Peyer's patch (tissue), 4 donors: Measurements from ENCODE around the gene MUC20. TPM values are rescaled to one million over a fixed set of nuclear protein-coding genes. Genes with fewer than 3 reads are reported as not detected.

ENCODE experiments used
- DNase-seq, 3 donors: peaks; one replicate each; pipeline ENCODE4 v3.0.0-alpha.2; 2017 to 2019
- H3K27ac ChIP-seq, 4 donors: fragments of 200-600 bp; sonication (generic); one replicate each; pipeline ENCODE4 v1.5.1; 2016 to 2019
- H3K27me3 ChIP-seq, 2 donors: fragments of 200-600 bp; sonication (generic); one replicate each; pipeline ENCODE4 v1.5.1; 2019
- H3K36me3 ChIP-seq, 3 donors: fragments of 200-600 bp; sonication (generic); one replicate each; pipeline ENCODE4 v1.5.1; 2016 to 2019
- H3K4me1 ChIP-seq, 4 donors: fragments of 200-600 bp; sonication (generic); one replicate each; pipeline ENCODE4 v1.5.1; 2016 to 2019
- H3K4me3 ChIP-seq, 4 donors: fragments of 200-600 bp; sonication (generic); 1 replicate in 3 of 4; 2 replicates in 1 of 4; pipeline ENCODE4 v1.5.1; 2016 to 2019; ENCODE audit warnings: mild to moderate bottlenecking in 1 of 4
- H3K9me3 ChIP-seq, 4 donors: fragments of 200-600 bp; sonication (generic); one replicate each; pipeline ENCODE4 v1.5.1; 2016 to 2019; ENCODE audit warnings: mild to moderate bottlenecking in 1 of 4
- CTCF ChIP-seq, 6 experiments: fragments of 450-650 bp in 4 of 6; fragments of 200-600 bp in 2 of 6; sonication (generic) in 1 of 6; IDR thresholded peaks; one replicate each; pipeline ENCODE4 v1.5.1; 2017 to 2019; ENCODE audit warnings: antibody characterized with exemption in 6 of 6, mild to moderate bottlenecking in 3 of 6, moderate library complexity in 1 of 6
- POLR2A ChIP-seq, 2 donors: fragments of 450-650 bp; IDR thresholded peaks; one replicate each; pipeline ENCODE4 v1.5.1; 2017; ENCODE audit warnings: antibody characterized with exemption in 2 of 2, mild to moderate bottlenecking in 2 of 2, moderate library complexity in 2 of 2
- total RNA-seq, 4 donors: library from RNA; depleted of rRNA; stranded (reverse); fragments of >200 nt; gene quantifications; one replicate each; pipeline ENCODE4 v1.1.0, GENCODE V29; 2016

The MUC20 gene
- total RNA-seq, 4 donors from 2014 or later, result 57.8 to 120 (median 87.7) TPM

GRCh38 chr3:195757827-195758226, 37.0 kb downstream of the MUC20 start:
- Histone ChIP-seq H3K36me3 (no peaks in the 10 kb centered on the region), H3K4me1 (peaks cover 0 to 6% (median 0%) of the 10 kb centered on the region in 4 donors), H3K27ac (no peak overlapping the region), H3K4me3 (no peak overlapping the region), H3K27me3 (no peaks in the 10 kb centered on the region), H3K9me3 (no peaks in the 10 kb centered on the region)
- peak in 1 of 3 donors; percentile 14 for DNase-seq
- no peak for TF ChIP-seq POLR2A (IDR thresholded peaks at IDR 0.05)
- no peak for TF ChIP-seq CTCF (IDR thresholded peaks at IDR 0.05)

- TF ChIP-seq POLR2A (IDR thresholded peaks at IDR 0.05) (no peak), CTCF (IDR thresholded peaks at IDR 0.05) (no peak)
- no peaks in the 10 kb centered on the region for H3K27me3 ChIP-seq
- H3K36me3 ChIP-seq, result no peaks in the 10 kb centered on the region
- H3K4me1 ChIP-seq, result peaks cover 0 to 6% (median 0%) of the 10 kb centered on the region in 4 donors
- H3K27ac ChIP-seq, result no peak overlapping the region
- no peak overlapping the region for H3K4me3 ChIP-seq
- DNase-seq, result peak in 1 of 3 donors; percentile 27
- H3K9me3 ChIP-seq, result no peaks in the 10 kb centered on the region
Observed at GRCh38 chr3:195758721-195759353, 38.1 kb downstream of the MUC20 start.

- H3K4me3 ChIP-seq, result no peak overlapping the region
- peak in 1 of 3 donors; percentile 50 for DNase-seq
- peaks cover 0 to 6% (median 0%) of the 10 kb centered on the region in 4 donors for H3K4me1 ChIP-seq
- no peaks in the 10 kb centered on the region for H3K36me3 ChIP-seq
- H3K9me3 ChIP-seq, result no peaks in the 10 kb centered on the region
- H3K27me3 ChIP-seq, result no peaks in the 10 kb centered on the region
- no peak overlapping the region for H3K27ac ChIP-seq
- TF ChIP-seq POLR2A (IDR thresholded peaks at IDR 0.05) (no peak), CTCF (IDR thresholded peaks at IDR 0.05) (no peak)
Observed at GRCh38 chr3:195760345-195761122, 39.8 kb downstream of the MUC20 start.

GRCh38 chr3:195761123-195761566, 40.4 kb downstream of the MUC20 start:
- H3K4me1 ChIP-seq, result peaks cover 0 to 6% (median 0%) of the 10 kb centered on the region in 4 donors

More at GRCh38 chr3:195761123-195761566, 40.4 kb downstream of the MUC20 start:
- DNase-seq, result no peak
- Histone ChIP-seq H3K9me3 (no peaks in the 10 kb centered on the region), H3K4me3 (no peak overlapping the region), H3K27me3 (no peaks in the 10 kb centered on the region), H3K36me3 (no peaks in the 10 kb centered on the region), H3K27ac (no peak overlapping the region)
- TF ChIP-seq CTCF (IDR thresholded peaks at IDR 0.05), result no peak
- TF ChIP-seq POLR2A (IDR thresholded peaks at IDR 0.05), result no peak
